PC-3 (cell line): Measurements from ENCODE around the gene GZMH. TPM values are rescaled to one million over a fixed set of nuclear protein-coding genes. Genes with fewer than 3 reads are reported as not detected.
"Not testable (repeated sequence)": the region's sequence is repeated elsewhere in the genome, so short reads cannot be mapped to it uniquely, and the experiment has no call there.

ENCODE experiments used
- ATAC-seq: fragments of 200-7000 bp; cut with Tn5 transposase; 2 replicates; pipeline ENCODE4 v1.9.1; 2020; ENCODE audit warnings: mild to moderate bottlenecking, moderate library complexity
- Bru-seq: library from RNA; stranded (reverse); fragments of 400-500 nt; gene quantifications from one replicate; lab custom pipeline; 2021; lab: Mats Ljungman, UMichigan
- BruChase-seq, 2 experiments: library from RNA; stranded (reverse); fragments of 400-500 nt; gene quantifications; one replicate each; lab custom pipeline; 2021; lab: Mats Ljungman, UMichigan
- BruUV-seq: library from RNA; stranded (reverse); fragments of 400-500 nt; replicated peaks from 2 replicates; lab custom pipeline; 2021; lab: Mats Ljungman, UMichigan
- CTCF ChIA-PET: fragments of 300-600 bp; sonication (Branson Sonifier 250); formaldehyde crosslinking; loops from one replicate; lab custom pipeline; 2022; ENCODE audit warnings: antibody characterized with exemption; lab: Charles Lee
- POLR2A ChIA-PET: fragments of 300-600 bp; sonication (Branson Sonifier 250); formaldehyde crosslinking; loops from one replicate; lab custom pipeline; 2022; ENCODE audit warnings: antibody characterized with exemption; ENCODE audit not compliant: unreplicated experiment; lab: Charles Lee
- DNase-seq: peaks from one replicate; pipeline ENCODE4 v3.0.0-alpha.2; 2015
- H2AFZ ChIP-seq: fragments of 300-600 bp; sonication (generic); 2 replicates; pipeline ENCODE4 v1.6.0; 2016; ENCODE audit warnings: antibody characterized with exemption, low read length
- H3F3A ChIP-seq: fragments of 300-600 bp; sonication (generic); one replicate; pipeline ENCODE4 v1.6.0; 2017; ENCODE audit warnings: antibody characterized with exemption, low read length, control low read depth, mild to moderate bottlenecking; ENCODE audit not compliant: unreplicated experiment
- H3K27ac ChIP-seq: fragments of 300-600 bp; sonication (generic); 2 replicates; pipeline ENCODE4 v1.5.1; 2016; ENCODE audit warnings: mild to moderate bottlenecking, low read length
- H3K27me3 ChIP-seq: fragments of 300-600 bp; sonication (generic); 2 replicates; pipeline ENCODE4 v1.6.1; 2016; ENCODE audit warnings: low read length, mixed read lengths
- H3K36me3 ChIP-seq: fragments of 300-600 bp; sonication (generic); 2 replicates; pipeline ENCODE4 v1.6.1; 2016; ENCODE audit warnings: low read depth, mixed run types, low read length, mixed read lengths
- H3K4me1 ChIP-seq: fragments of 300-600 bp; sonication (generic); 2 replicates; pipeline ENCODE4 v1.5.1; 2016; ENCODE audit warnings: low read length; ENCODE audit not compliant: insufficient read depth
- H3K4me2 ChIP-seq: fragments of 300-600 bp; sonication (generic); 2 replicates; pipeline ENCODE4 v1.6.0; 2016; ENCODE audit warnings: low read length
- H3K4me3 ChIP-seq: fragments of 300-600 bp; sonication (generic); 2 replicates; pipeline ENCODE4 v1.5.1; 2016; ENCODE audit warnings: mild to moderate bottlenecking, low read length, mixed read lengths
- H3K79me2 ChIP-seq: fragments of 300-600 bp; sonication (generic); 2 replicates; pipeline ENCODE4 v1.6.1; 2017; ENCODE audit warnings: low read length, mixed read lengths
- H3K9ac ChIP-seq: fragments of 300-600 bp; sonication (generic); 2 replicates; pipeline ENCODE4 v1.6.0; 2016; ENCODE audit warnings: mild to moderate bottlenecking, low read length
- H3K9me2 ChIP-seq: fragments of 300-600 bp; sonication (generic); replicated peaks from 2 replicates; pipeline ENCODE4 v1.6.1; 2016; ENCODE audit warnings: mixed run types, low read length, mixed read lengths
- H3K9me3 ChIP-seq: fragments of 300-600 bp; sonication (generic); 2 replicates; pipeline ENCODE4 v1.6.1; 2016; ENCODE audit warnings: low read length, mixed read lengths
- H4K20me1 ChIP-seq: fragments of 300-600 bp; sonication (generic); 2 replicates; pipeline ENCODE4 v1.6.1; 2016; ENCODE audit warnings: low read length, mixed read lengths
- CTCF ChIP-seq: fragments of 300-600 bp; sonication (generic); conservative IDR thresholded peaks from 2 replicates; pipeline ENCODE4 v1.5.1; 2017; ENCODE audit warnings: antibody characterized with exemption, low read depth, mild to moderate bottlenecking, low read length
- EZH2 ChIP-seq: fragments of 300-600 bp; sonication (generic); IDR thresholded peaks from one replicate; pipeline ENCODE4 v1.6.1; 2017; ENCODE audit warnings: antibody characterized with exemption, mild to moderate bottlenecking, low read length; ENCODE audit not compliant: unreplicated experiment
- EZH2phosphoT487 ChIP-seq: fragments of 300-600 bp; sonication (generic); IDR thresholded peaks from 2 replicates; pipeline ENCODE4 v1.6.1; 2018; ENCODE audit warnings: mild to moderate bottlenecking, antibody characterized with exemption, low read length, borderline replicate concordance
- intact Hi-C: fragments of 100-400 bp; cut with micrococcal nuclease; formaldehyde crosslinking; loops from 2 replicates; pipeline ENCODE4 v1.9.0; 2023
- long read RNA-seq: library from polyadenylated mRNA; unstranded; transcript quantifications from one replicate; pipeline ENCODE4 v2.0.0, GENCODE V29; 2021; ENCODE audit not compliant: unreplicated experiment
- total RNA-seq: library from RNA; depleted of rRNA; stranded (reverse); fragments of >200 nt; gene quantifications from 2 replicates; pipeline ENCODE4 v1.2.3, GENCODE V29; 2014; rRNA removed

Gene GZMH
- total RNA-seq, result not detected in 2 replicates
- not detected for Bru-seq, nascent RNA
- not detected for BruChase-seq, experiment 1, labeled RNA remaining after a 6-hour chase
- not detected for BruChase-seq, experiment 2, labeled RNA remaining after a 2-hour chase
- long read RNA-seq, result 0 reads

GRCh38 chr14:24609655-24610344, at the start of gene GZMH:
Gene GZMH (minus strand): TSS chr14:24609685. CDS start chr14:24609613, 72 bp downstream.
- no TSS peak for BruUV-seq
- intact Hi-C loops, result no loop called here

GRCh38 chr14:24648361-24648760, 38.9 kb upstream of the GZMH start:
- H3K9ac ChIP-seq, H3K4me3 ChIP-seq, H3F3A ChIP-seq, H4K20me1 ChIP-seq, DNase-seq, H3K27me3 ChIP-seq, H3K27ac ChIP-seq, ATAC-seq, H3K79me2 ChIP-seq, H3K9me2 ChIP-seq, POLR2A ChIA-PET, H3K4me2 ChIP-seq, intact Hi-C loops, BruUV-seq, H3K9me3 ChIP-seq, H3K36me3 ChIP-seq, H3K4me1 ChIP-seq, CTCF ChIA-PET, H2AFZ ChIP-seq: not testable (repeated sequence)

More at GRCh38 chr14:24609655-24610344, at the start of gene GZMH:
- no peak within 1 kb of the TSS for H3K4me3 ChIP-seq
- POLR2A ChIA-PET, result no interaction called here
- H3K27me3 ChIP-seq, result no peaks in the 10 kb centered on the region
- no peak for DNase-seq
- H3K9ac ChIP-seq, result no peak within 1 kb of the TSS
- no peaks in the 10 kb centered on the region for H3K9me2 ChIP-seq
- no peak for ATAC-seq
- no peaks in the 10 kb centered on the region for H4K20me1 ChIP-seq
- no peaks in the 10 kb centered on the region for H3K4me1 ChIP-seq
- H3K79me2 ChIP-seq, result no peaks in the 10 kb centered on the region
- TF ChIP-seq CTCF (no peak), EZH2phosphoT487 (no peak), EZH2 (no peak)
- H3F3A ChIP-seq, result no peaks in the 10 kb centered on the region
- H3K36me3 ChIP-seq, result no peaks in the 10 kb centered on the region
- H3K4me2 ChIP-seq, result no peak within 1 kb of the TSS
- no peak within 1 kb of the TSS for H2AFZ ChIP-seq
- H3K27ac ChIP-seq, result no peak within 1 kb of the TSS
- H3K9me3 ChIP-seq, result no peaks in the 10 kb centered on the region
- CTCF ChIA-PET, result no interaction called here

- H3K79me2 ChIP-seq, result no peaks in the 10 kb centered on the region
- no peaks in the 10 kb centered on the region for H3K9me3 ChIP-seq
- no TSS peak for BruUV-seq
- intact Hi-C loops, result no loop called here
- ChIA-PET POLR2A (no interaction called here), CTCF (no interaction called here)
- no peak overlapping the region for H3K27ac ChIP-seq
- DNase-seq (no peak), ATAC-seq (no peak)
- no peak overlapping the region for H2AFZ ChIP-seq
- no peaks in the 10 kb centered on the region for H3K9me2 ChIP-seq
- no peak overlapping the region for H3K4me2 ChIP-seq
- H3K4me3 ChIP-seq, result no peak overlapping the region
- no peaks in the 10 kb centered on the region for H3F3A ChIP-seq
- no peak overlapping the region for H3K9ac ChIP-seq
- no peaks in the 10 kb centered on the region for H3K36me3 ChIP-seq
- peaks cover 12% of the 10 kb centered on the region; the same call in 1 of the 2 replicates for H3K27me3 ChIP-seq
- no peaks in the 10 kb centered on the region for H3K4me1 ChIP-seq
- TF ChIP-seq EZH2 (no peak), EZH2phosphoT487 (no peak), CTCF (no peak)
- H4K20me1 ChIP-seq, result no peaks in the 10 kb centered on the region
Observed at GRCh38 chr14:24639905-24640304, 30.4 kb upstream of the GZMH start.
